HG02852 (cell line): ENCODE results near the gene NBPF4.
"Not testable (repeated sequence)": the region's sequence is repeated elsewhere in the genome, so short reads cannot be mapped to it uniquely, and the experiment has no call there.

ENCODE experiments used
- ATAC-seq: cut with Tn5 transposase; IDR thresholded peaks from one replicate; pipeline ENCODE4 v1.9.1; 2021; ENCODE audit warnings: mild to moderate bottlenecking, moderate library complexity; ENCODE audit not compliant: unreplicated experiment

NBPF4 gene

GRCh38 chr1:108243976-108244375 is at the start of gene NBPF4:
Gene NBPF4 (minus strand): TSS chr1:108244076. CDS start chr1:108243761, 315 bp downstream.
- not testable (repeated sequence) for ATAC-seq

GRCh38 chr1:108282528-108283257 is 38.8 kb upstream of the NBPF4 start:
- ATAC-seq: not testable (repeated sequence)

GRCh38 chr1:108272485-108273327 is 28.8 kb upstream of the NBPF4 start:
- peak; percentile 59 for ATAC-seq

GRCh38 chr1:108267097-108267496 is 23.2 kb upstream of the NBPF4 start:
- not testable (repeated sequence) for ATAC-seq

- not testable (repeated sequence) for ATAC-seq
Measured at GRCh38 chr1:108261967-108262366, 18.1 kb upstream of the NBPF4 start.

- not testable (repeated sequence) for ATAC-seq
Measured at GRCh38 chr1:108261519-108261918, 17.6 kb upstream of the NBPF4 start.

GRCh38 chr1:108260578-108261259 is 16.8 kb upstream of the NBPF4 start:
- not testable (repeated sequence) for ATAC-seq

- ATAC-seq: peak; percentile 89
Measured at GRCh38 chr1:108255426-108255825, 11.6 kb upstream of the NBPF4 start.

- not testable (repeated sequence) for ATAC-seq
Measured at GRCh38 chr1:108239426-108239825, 4.5 kb downstream of the NBPF4 start.

- not testable (repeated sequence) for ATAC-seq
Measured at GRCh38 chr1:108235308-108235707, 8.6 kb downstream of the NBPF4 start.

GRCh38 chr1:108232183-108232582 is 11.7 kb downstream of the NBPF4 start:
- ATAC-seq: not testable (repeated sequence)

GRCh38 chr1:108229976-108230375 is 13.9 kb downstream of the NBPF4 start:
- ATAC-seq: not testable (repeated sequence)

GRCh38 chr1:108227772-108228171 is 16.1 kb downstream of the NBPF4 start:
- not testable (repeated sequence) for ATAC-seq

GRCh38 chr1:108226855-108227254 is 17.0 kb downstream of the NBPF4 start:
- ATAC-seq: not testable (repeated sequence)

- ATAC-seq: not testable (repeated sequence)
Measured at GRCh38 chr1:108223226-108223625, 20.6 kb downstream of the NBPF4 start.

GRCh38 chr1:108217515-108218174 is 26.2 kb downstream of the NBPF4 start:
- not testable (repeated sequence) for ATAC-seq

- not testable (repeated sequence) for ATAC-seq
Measured at GRCh38 chr1:108217007-108217406, 26.9 kb downstream of the NBPF4 start.

GRCh38 chr1:108216028-108216890 is 27.6 kb downstream of the NBPF4 start:
- not testable (repeated sequence) for ATAC-seq

GRCh38 chr1:108214641-108215465 is 29.0 kb downstream of the NBPF4 start:
- ATAC-seq: not testable (repeated sequence)
